ENCODE results near the gene ATP5F1B.

DNA sequence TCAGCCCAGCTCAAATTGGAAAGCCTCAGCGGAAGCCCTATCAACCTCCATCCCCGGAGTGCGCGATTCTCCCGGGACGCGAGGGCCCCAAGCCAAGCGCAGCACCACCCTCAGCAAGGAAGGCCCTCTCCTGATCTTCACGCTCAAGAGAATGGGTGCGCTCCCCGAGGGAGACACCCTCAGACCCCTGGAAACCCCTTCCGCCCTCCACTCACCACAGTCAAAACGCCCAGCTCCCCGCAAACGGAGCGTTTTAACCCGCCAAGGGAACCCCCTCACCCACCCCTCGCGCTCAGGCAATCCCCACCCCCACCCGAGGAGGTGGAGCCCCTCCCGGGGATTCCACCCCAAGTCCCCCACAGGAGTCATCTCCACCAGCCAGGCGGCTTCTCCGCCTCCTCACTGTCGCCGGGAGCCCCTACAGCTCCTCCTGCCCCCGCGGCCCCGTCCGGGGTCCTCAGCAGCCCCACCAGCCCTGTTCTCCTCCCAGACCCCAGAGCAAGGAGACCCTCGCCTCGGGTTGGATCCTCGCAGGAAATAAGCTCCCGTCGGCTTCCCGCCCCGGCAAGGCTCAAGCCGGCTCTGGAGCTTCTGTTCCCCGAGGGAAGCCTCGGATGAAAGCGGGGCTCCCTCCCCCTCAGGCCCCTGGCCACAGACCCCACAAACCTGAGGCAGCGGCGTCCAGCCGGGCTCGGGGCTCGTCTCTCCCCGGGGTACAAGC lies 16.2 kb downstream of the ATP5F1B start:
- TF ChIP-seq PHF8 (IDR thresholded peaks at IDR 0.05; ENCODE audit: borderline replicate concordance, low read depth) (peak; percentile 28; the same call in 1 of the 2 replicates), TP53 (CRISPR knock-in tag; IDR thresholded peaks at IDR 0.05) (no peak)
- TF ChIP-seq, protein P1, sequence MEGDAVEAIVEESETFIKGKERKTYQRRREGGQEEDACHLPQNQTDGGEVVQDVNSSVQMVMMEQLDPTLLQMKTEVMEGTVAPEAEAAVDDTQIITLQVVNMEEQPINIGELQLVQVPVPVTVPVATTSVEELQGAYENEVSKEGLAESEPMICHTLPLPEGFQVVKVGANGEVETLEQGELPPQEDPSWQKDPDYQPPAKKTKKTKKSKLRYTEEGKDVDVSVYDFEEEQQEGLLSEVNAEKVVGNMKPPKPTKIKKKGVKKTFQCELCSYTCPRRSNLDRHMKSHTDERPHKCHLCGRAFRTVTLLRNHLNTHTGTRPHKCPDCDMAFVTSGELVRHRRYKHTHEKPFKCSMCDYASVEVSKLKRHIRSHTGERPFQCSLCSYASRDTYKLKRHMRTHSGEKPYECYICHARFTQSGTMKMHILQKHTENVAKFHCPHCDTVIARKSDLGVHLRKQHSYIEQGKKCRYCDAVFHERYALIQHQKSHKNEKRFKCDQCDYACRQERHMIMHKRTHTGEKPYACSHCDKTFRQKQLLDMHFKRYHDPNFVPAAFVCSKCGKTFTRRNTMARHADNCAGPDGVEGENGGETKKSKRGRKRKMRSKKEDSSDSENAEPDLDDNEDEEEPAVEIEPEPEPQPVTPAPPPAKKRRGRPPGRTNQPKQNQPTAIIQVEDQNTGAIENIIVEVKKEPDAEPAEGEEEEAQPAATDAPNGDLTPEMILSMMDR (IDR thresholded peaks at IDR 0.05): no peak
- TF ChIP-seq, protein P2, sequence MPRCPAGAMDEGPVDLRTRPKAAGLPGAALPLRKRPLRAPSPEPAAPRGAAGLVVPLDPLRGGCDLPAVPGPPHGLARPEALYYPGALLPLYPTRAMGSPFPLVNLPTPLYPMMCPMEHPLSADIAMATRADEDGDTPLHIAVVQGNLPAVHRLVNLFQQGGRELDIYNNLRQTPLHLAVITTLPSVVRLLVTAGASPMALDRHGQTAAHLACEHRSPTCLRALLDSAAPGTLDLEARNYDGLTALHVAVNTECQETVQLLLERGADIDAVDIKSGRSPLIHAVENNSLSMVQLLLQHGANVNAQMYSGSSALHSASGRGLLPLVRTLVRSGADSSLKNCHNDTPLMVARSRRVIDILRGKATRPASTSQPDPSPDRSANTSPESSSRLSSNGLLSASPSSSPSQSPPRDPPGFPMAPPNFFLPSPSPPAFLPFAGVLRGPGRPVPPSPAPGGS (IDR thresholded peaks at IDR 0.05): no peak
